ENCODE measurements around the gene CUL2.

- TF ChIP-seq REST (IDR thresholded peaks at IDR 0.05; ENCODE audit: insufficient read depth in 1 of 2, low read depth in 2 of 2, low read length in 2 of 2) (no peak), POLR2AphosphoS5 (IDR thresholded peaks at IDR 0.05; ENCODE audit: low read depth, low read length) (no peak), SIN3A (IDR thresholded peaks at IDR 0.05; ENCODE audit: borderline replicate concordance, insufficient read depth, low read length) (no peak)
These were observed 26.2 kb downstream of the CUL2 start for GRCh38 chr10:35063837-35064454.
